RWPE2 (cell line): ENCODE data around the gene SCAMP1.

Source experiments
- ATAC-seq: fragments of 200-7000 bp; cut with Tn5 transposase; 3 replicates; pipeline ENCODE4 v1.9.1; 2021; ENCODE audit warnings: low read depth
- DNase-seq: peaks from one replicate; pipeline ENCODE4 v3.0.0-alpha.2; 2020; ENCODE audit warnings: low spot score
- H3K27ac ChIP-seq: fragments of 450-650 bp; 2 replicates; pipeline ENCODE4 v1.5.1; 2017; ENCODE audit warnings: mild to moderate bottlenecking; ENCODE audit not compliant: poor library complexity, severe bottlenecking
- H3K27me3 ChIP-seq: fragments of 250-450 bp; sonication (Bioruptor Pico); 2 replicates; pipeline ENCODE4 v1.5.1; 2021; ENCODE audit warnings: mild to moderate bottlenecking, moderate library complexity; ENCODE audit not compliant: insufficient read depth, poor library complexity, severe bottlenecking
- H3K36me3 ChIP-seq: fragments of 250-450 bp; sonication (Bioruptor Pico); 2 replicates; pipeline ENCODE4 v1.5.1; 2020; ENCODE audit warnings: low read depth, mild to moderate bottlenecking, moderate library complexity
- H3K4me1 ChIP-seq: fragments of 250-450 bp; sonication (Bioruptor Pico); 2 replicates; pipeline ENCODE4 v1.5.1; 2021; ENCODE audit warnings: mild to moderate bottlenecking, moderate library complexity; ENCODE audit not compliant: insufficient read depth, poor library complexity, severe bottlenecking
- H3K4me3 ChIP-seq: fragments of 250-450 bp; sonication (Bioruptor Pico); 2 replicates; pipeline ENCODE4 v1.5.1; 2021; ENCODE audit warnings: mild to moderate bottlenecking, moderate library complexity; ENCODE audit not compliant: severe bottlenecking
- H3K9me3 ChIP-seq: fragments of 250-450 bp; sonication (Bioruptor Pico); 2 replicates; pipeline ENCODE4 v1.5.1; 2021; ENCODE audit warnings: mild to moderate bottlenecking, moderate library complexity; ENCODE audit not compliant: severe bottlenecking
- CTCF ChIP-seq: fragments of 450-650 bp; IDR thresholded peaks from one replicate; pipeline ENCODE4 v1.5.1; 2017; ENCODE audit warnings: mild to moderate bottlenecking, moderate library complexity; ENCODE audit not compliant: poor library complexity, severe bottlenecking

The SCAMP1 gene

GRCh38 chr5:78334811-78335210 is 25.6 kb upstream of the SCAMP1 start:
- Histone ChIP-seq H3K36me3 (no peaks in the 10 kb centered on the region), H3K4me1 (no peaks in the 10 kb centered on the region), H3K9me3 (peaks cover 8% of the 10 kb centered on the region), H3K27ac (no peak overlapping the region), H3K4me3 (no peak overlapping the region), H3K27me3 (no peaks in the 10 kb centered on the region)
- no peak for ATAC-seq
- TF ChIP-seq CTCF, result no peak
- DNase-seq, result no peak

- ATAC-seq (no peak), DNase-seq (no peak)
- Histone ChIP-seq H3K27me3 (no peaks in the 10 kb centered on the region), H3K4me3 (no peak overlapping the region), H3K4me1 (no peaks in the 10 kb centered on the region), H3K27ac (no peak overlapping the region), H3K9me3 (peaks cover 8% of the 10 kb centered on the region), H3K36me3 (no peaks in the 10 kb centered on the region)
- no peak for TF ChIP-seq CTCF
These were observed 24.4 kb upstream of the SCAMP1 start for GRCh38 chr5:78335976-78336375.

GRCh38 chr5:78336698-78337097 is 23.7 kb upstream of the SCAMP1 start:
- DNase-seq, result no peak
- no peak for TF ChIP-seq CTCF
- Histone ChIP-seq H3K27ac (no peak overlapping the region), H3K4me1 (no peaks in the 10 kb centered on the region), H3K4me3 (no peak overlapping the region), H3K27me3 (no peaks in the 10 kb centered on the region), H3K36me3 (no peaks in the 10 kb centered on the region), H3K9me3 (peaks cover 8% of the 10 kb centered on the region)
- ATAC-seq, result no peak

- Histone ChIP-seq H3K9me3 (peaks cover 8% of the 10 kb centered on the region), H3K27me3 (no peaks in the 10 kb centered on the region), H3K27ac (no peak overlapping the region), H3K4me1 (no peaks in the 10 kb centered on the region), H3K36me3 (no peaks in the 10 kb centered on the region), H3K4me3 (no peak overlapping the region)
- no peak for DNase-seq
- no peak for TF ChIP-seq CTCF
- no peak for ATAC-seq
These were observed 20.6 kb upstream of the SCAMP1 start for GRCh38 chr5:78339617-78340436.

GRCh38 chr5:78341440-78341839 is 19.0 kb upstream of the SCAMP1 start:
- Histone ChIP-seq H3K4me3 (no peak overlapping the region), H3K36me3 (no peaks in the 10 kb centered on the region), H3K9me3 (peaks cover 8% of the 10 kb centered on the region), H3K4me1 (peaks cover 7% of the 10 kb centered on the region), H3K27ac (no peak overlapping the region), H3K27me3 (no peaks in the 10 kb centered on the region)
- ATAC-seq, result no peak
- TF ChIP-seq CTCF, result no peak
- DNase-seq, result no peak
